Neural progenitor cell (in vitro differentiated cells): ENCODE measurements around the gene IL1RAPL1. TPM values are rescaled to one million over a fixed set of nuclear protein-coding genes. Genes with fewer than 3 reads are reported as not detected.

Source experiments
- DNase-seq: peaks from one replicate; pipeline ENCODE4 v3.0.0-alpha.2; 2016; ENCODE audit warnings: low spot score
- H2AFZ ChIP-seq: fragments of 200-600 bp; sonication (generic); replicated peaks from 2 replicates; pipeline ENCODE4 v1.6.1; 2016; ENCODE audit warnings: antibody characterized with exemption
- H3F3A ChIP-seq: fragments of 200-600 bp; sonication (generic); 2 replicates; pipeline ENCODE4 v1.6.1; 2016; ENCODE audit warnings: antibody characterized with exemption, low read depth
- H3K27ac ChIP-seq: fragments of 200-600 bp; sonication (generic); 2 replicates; pipeline ENCODE4 v1.5.1; 2016; ENCODE audit warnings: mild to moderate bottlenecking
- H3K27me3 ChIP-seq: fragments of 200-600 bp; sonication (generic); 2 replicates; pipeline ENCODE4 v1.6.1; 2016; ENCODE audit warnings: mild to moderate bottlenecking, moderate library complexity
- H3K36me3 ChIP-seq: fragments of 200-600 bp; sonication (generic); 2 replicates; pipeline ENCODE4 v1.5.1; 2016
- H3K4me1 ChIP-seq: fragments of 200-600 bp; sonication (generic); 2 replicates; pipeline ENCODE4 v1.6.1; 2016; ENCODE audit warnings: mixed run types
- H3K4me2 ChIP-seq: fragments of 200-600 bp; sonication (generic); 2 replicates; pipeline ENCODE4 v1.6.1; 2016
- H3K4me3 ChIP-seq: fragments of 200-600 bp; sonication (generic); 2 replicates; pipeline ENCODE4 v1.5.1; 2016
- H3K79me2 ChIP-seq: fragments of 200-600 bp; sonication (generic); 2 replicates; pipeline ENCODE4 v1.6.1; 2016; ENCODE audit warnings: low read depth
- H3K9ac ChIP-seq: fragments of 200-600 bp; sonication (generic); 2 replicates; pipeline ENCODE4 v1.6.1; 2016
- H3K9me3 ChIP-seq: fragments of 200-600 bp; sonication (generic); 2 replicates; pipeline ENCODE4 v1.5.1; 2016; ENCODE audit warnings: low read depth
- H4K20me1 ChIP-seq: fragments of 200-600 bp; sonication (generic); 2 replicates; pipeline ENCODE4 v1.6.1; 2016; ENCODE audit warnings: low read depth
- H3K27ac Mint-ChIP-seq: 3 replicates; pipeline ENCODE4 v1.8.0; 2021; ENCODE audit warnings: mixed read lengths
- H3K27me3 Mint-ChIP-seq: 2 replicates; pipeline ENCODE4 v1.8.0; 2022; ENCODE audit warnings: low read depth, mild to moderate bottlenecking, inconsistent platforms, moderate library complexity, mixed read lengths; ENCODE audit not compliant: insufficient read depth
- H3K36me3 Mint-ChIP-seq: 3 replicates; pipeline ENCODE4 v1.8.0; 2021; ENCODE audit warnings: mixed read lengths
- H3K4me1 Mint-ChIP-seq: 3 replicates; pipeline ENCODE4 v1.8.0; 2021; ENCODE audit warnings: mixed read lengths
- H3K4me3 Mint-ChIP-seq: 3 replicates; pipeline ENCODE4 v1.8.0; 2021; ENCODE audit warnings: mild to moderate bottlenecking, moderate library complexity, mixed read lengths
- H3K9me3 Mint-ChIP-seq: 3 replicates; pipeline ENCODE4 v1.8.0; 2020; ENCODE audit warnings: mixed read lengths
- EZH2 ChIP-seq: fragments of 200-600 bp; sonication (generic); IDR thresholded peaks from 2 replicates; pipeline ENCODE4 v1.6.1; 2017; ENCODE audit warnings: antibody characterized with exemption, mild to moderate bottlenecking, moderate library complexity
- EZH2phosphoT487 ChIP-seq: fragments of 200-600 bp; sonication (generic); IDR thresholded peaks from 2 replicates; pipeline ENCODE4 v1.6.1; 2017; ENCODE audit warnings: antibody characterized with exemption
- total RNA-seq: library from RNA; depleted of rRNA; stranded (reverse); fragments of >200 nt; gene quantifications from 2 replicates; pipeline ENCODE4 v1.2.3, GENCODE V29; 2015; ENCODE audit warnings: low replicate concordance
- TF ChIP-seq, protein P1 (sequence below): fragments of 200-600 bp; sonication (generic); IDR thresholded peaks from 2 replicates; pipeline ENCODE4 v1.5.1; 2017; ENCODE audit warnings: antibody characterized with exemption, mild to moderate bottlenecking

Gene IL1RAPL1
- total RNA-seq, 1 donor from 2014 or later, result 13.4 TPM

DNA sequence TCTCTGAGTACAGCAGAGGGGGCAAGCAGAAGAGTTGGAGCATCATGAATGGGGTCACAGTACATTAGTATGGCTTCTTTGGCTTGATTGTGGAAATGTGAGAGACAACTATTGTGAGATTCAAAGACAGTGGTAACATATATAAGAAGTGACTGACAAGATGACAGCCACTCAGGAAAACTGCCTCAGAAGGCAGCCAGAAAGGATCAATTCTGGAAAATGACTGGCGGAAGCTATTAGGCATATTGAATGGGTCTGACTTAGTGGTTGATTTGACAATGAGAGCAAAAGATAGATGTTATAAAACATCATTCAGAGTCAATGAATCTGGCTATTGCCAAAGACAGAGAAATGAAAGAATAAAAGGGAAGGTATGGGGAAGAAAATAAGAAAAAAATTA lies 1282.6 kb downstream of the IL1RAPL1 start:
- Mint-ChIP-seq H3K36me3 (no peaks in the 10 kb centered on the region), H3K4me1 (peaks cover 18% of the 10 kb centered on the region), H3K9me3 (peaks cover 5% of the 10 kb centered on the region), H3K27me3 (no peaks in the 10 kb centered on the region), H3K27ac (no peak overlapping the region), H3K4me3 (no peak overlapping the region)
- Histone ChIP-seq H3K27me3 (no peaks in the 10 kb centered on the region), H3K9me3 (no peaks in the 10 kb centered on the region), H3K79me2 (no peaks in the 10 kb centered on the region), H2AFZ (no peak overlapping the region), H3K4me3 (no peak overlapping the region), H3K9ac (no peak overlapping the region), H3K4me2 (no peak overlapping the region), H3K4me1 (peaks cover 6% of the 10 kb centered on the region), H3K36me3 (no peaks in the 10 kb centered on the region), H3K27ac (no peak overlapping the region), H3F3A (no peaks in the 10 kb centered on the region), H4K20me1 (no peaks in the 10 kb centered on the region)
- no peak for DNase-seq
- TF ChIP-seq, protein P1, sequence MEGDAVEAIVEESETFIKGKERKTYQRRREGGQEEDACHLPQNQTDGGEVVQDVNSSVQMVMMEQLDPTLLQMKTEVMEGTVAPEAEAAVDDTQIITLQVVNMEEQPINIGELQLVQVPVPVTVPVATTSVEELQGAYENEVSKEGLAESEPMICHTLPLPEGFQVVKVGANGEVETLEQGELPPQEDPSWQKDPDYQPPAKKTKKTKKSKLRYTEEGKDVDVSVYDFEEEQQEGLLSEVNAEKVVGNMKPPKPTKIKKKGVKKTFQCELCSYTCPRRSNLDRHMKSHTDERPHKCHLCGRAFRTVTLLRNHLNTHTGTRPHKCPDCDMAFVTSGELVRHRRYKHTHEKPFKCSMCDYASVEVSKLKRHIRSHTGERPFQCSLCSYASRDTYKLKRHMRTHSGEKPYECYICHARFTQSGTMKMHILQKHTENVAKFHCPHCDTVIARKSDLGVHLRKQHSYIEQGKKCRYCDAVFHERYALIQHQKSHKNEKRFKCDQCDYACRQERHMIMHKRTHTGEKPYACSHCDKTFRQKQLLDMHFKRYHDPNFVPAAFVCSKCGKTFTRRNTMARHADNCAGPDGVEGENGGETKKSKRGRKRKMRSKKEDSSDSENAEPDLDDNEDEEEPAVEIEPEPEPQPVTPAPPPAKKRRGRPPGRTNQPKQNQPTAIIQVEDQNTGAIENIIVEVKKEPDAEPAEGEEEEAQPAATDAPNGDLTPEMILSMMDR, result no peak
- TF ChIP-seq EZH2 (no peak), EZH2phosphoT487 (no peak)

DNA sequence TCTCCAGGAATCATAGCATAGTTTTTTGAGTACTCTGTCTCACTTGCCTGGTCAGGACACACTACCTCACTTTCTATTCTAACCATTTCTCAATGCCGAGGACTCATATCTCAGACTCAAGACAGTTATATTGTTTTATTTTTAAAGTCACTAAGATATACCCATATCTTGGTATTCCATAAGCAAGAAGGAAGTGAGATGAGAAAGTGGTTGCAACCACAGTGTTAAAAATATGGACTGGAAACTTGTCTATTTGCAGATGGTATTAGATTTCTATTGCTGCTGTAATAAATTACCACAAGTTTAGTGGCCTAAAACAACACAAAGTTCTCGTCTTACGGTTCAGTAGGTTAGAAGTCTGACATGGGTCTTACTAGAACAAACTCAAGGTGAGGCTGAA lies 1283.4 kb downstream of the IL1RAPL1 start:
- H3K27ac Mint-ChIP-seq, result no peak overlapping the region
- H3K27me3 Mint-ChIP-seq, result no peaks in the 10 kb centered on the region
- peaks cover 18% of the 10 kb centered on the region for H3K4me1 Mint-ChIP-seq

GRCh38 chrX:29872831-29873230 lies 1285.6 kb downstream of the IL1RAPL1 start:
- DNase-seq, result no peak
- Histone ChIP-seq H3K9ac (no peak overlapping the region), H4K20me1 (no peaks in the 10 kb centered on the region), H3K4me3 (no peak overlapping the region), H3F3A (no peaks in the 10 kb centered on the region), H3K36me3 (no peaks in the 10 kb centered on the region), H3K9me3 (no peaks in the 10 kb centered on the region), H3K27me3 (no peaks in the 10 kb centered on the region), H3K79me2 (no peaks in the 10 kb centered on the region), H2AFZ (no peak overlapping the region), H3K4me2 (no peak overlapping the region), H3K4me1 (peaks cover 6% of the 10 kb centered on the region), H3K27ac (no peak overlapping the region)
- Mint-ChIP-seq H3K9me3 (peaks cover 5% of the 10 kb centered on the region), H3K4me1 (peaks cover 17% of the 10 kb centered on the region), H3K36me3 (no peaks in the 10 kb centered on the region), H3K27ac (no peak overlapping the region), H3K27me3 (no peaks in the 10 kb centered on the region), H3K4me3 (no peak overlapping the region)
- TF ChIP-seq EZH2 (no peak), EZH2phosphoT487 (no peak)
- TF ChIP-seq, protein P1, result no peak

More for the DNA sequence above, 1283.4 kb downstream of the IL1RAPL1 start:
- H3K27me3 ChIP-seq, result no peaks in the 10 kb centered on the region
- no peak overlapping the region for H3K4me3 ChIP-seq
- H3F3A ChIP-seq, result no peaks in the 10 kb centered on the region
- H3K79me2 ChIP-seq, result no peaks in the 10 kb centered on the region
- no peak overlapping the region for H3K27ac ChIP-seq
- no peak for DNase-seq
- no peak overlapping the region for H3K9ac ChIP-seq
- H3K9me3 ChIP-seq, result no peaks in the 10 kb centered on the region
- no peak overlapping the region for H2AFZ ChIP-seq
- H4K20me1 ChIP-seq, result no peaks in the 10 kb centered on the region
- H3K4me1 ChIP-seq, result peaks cover 6% of the 10 kb centered on the region
- no peak overlapping the region for H3K4me3 Mint-ChIP-seq
- H3K36me3 ChIP-seq, result no peaks in the 10 kb centered on the region
- TF ChIP-seq, protein P1, result no peak
- TF ChIP-seq EZH2phosphoT487 (no peak), EZH2 (no peak)
- H3K36me3 Mint-ChIP-seq, result no peaks in the 10 kb centered on the region
- H3K4me2 ChIP-seq, result no peak overlapping the region
- H3K9me3 Mint-ChIP-seq, result peaks cover 5% of the 10 kb centered on the region
